Measurements from ENCODE around the gene MRPL37. TPM values are rescaled to one million over a fixed set of nuclear protein-coding genes. Genes with fewer than 3 reads are reported as not detected.

Gene MRPL37
- total RNA-seq, 2 donors from 2014 or later: 109 to 158 TPM

DNA sequence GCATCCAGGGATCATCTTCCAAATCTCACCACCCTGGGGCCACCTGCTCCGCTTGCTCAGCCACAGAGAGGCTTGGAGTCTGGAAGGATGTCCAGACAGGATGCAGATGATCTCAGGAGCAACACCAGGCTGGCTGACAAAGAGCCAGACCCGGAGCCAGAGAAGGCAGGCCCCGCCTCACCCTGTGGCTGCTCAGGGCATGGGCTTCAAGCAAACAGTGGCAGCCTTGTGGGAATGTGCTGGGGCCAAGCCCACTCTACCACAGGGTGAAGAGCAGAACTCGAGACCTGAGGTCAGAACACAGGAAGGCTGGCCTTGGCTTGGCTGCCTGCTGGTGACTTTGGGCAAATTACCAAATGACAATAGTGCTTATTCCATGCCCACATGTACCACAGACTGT is 45.5 kb downstream of the MRPL37 start:
- peaks cover 0 to 7% of the 10 kb centered on the region in 2 donors for H3K4me1 Mint-ChIP-seq (ENCODE audit: low read depth in 2 of 2)
- DNase-seq (ENCODE audit: low spot score) (no peak), ATAC-seq (no peak)
- no peaks in the 10 kb centered on the region for H3K9me3 Mint-ChIP-seq
- H3K4me3 Mint-ChIP-seq: no peak overlapping the region
- no peaks in the 10 kb centered on the region for H3K27me3 Mint-ChIP-seq
- H3K27ac Mint-ChIP-seq: peak overlapping the region in 1 of 2 donors; percentile 25
- no peaks in the 10 kb centered on the region for H3K36me3 Mint-ChIP-seq

DNA sequence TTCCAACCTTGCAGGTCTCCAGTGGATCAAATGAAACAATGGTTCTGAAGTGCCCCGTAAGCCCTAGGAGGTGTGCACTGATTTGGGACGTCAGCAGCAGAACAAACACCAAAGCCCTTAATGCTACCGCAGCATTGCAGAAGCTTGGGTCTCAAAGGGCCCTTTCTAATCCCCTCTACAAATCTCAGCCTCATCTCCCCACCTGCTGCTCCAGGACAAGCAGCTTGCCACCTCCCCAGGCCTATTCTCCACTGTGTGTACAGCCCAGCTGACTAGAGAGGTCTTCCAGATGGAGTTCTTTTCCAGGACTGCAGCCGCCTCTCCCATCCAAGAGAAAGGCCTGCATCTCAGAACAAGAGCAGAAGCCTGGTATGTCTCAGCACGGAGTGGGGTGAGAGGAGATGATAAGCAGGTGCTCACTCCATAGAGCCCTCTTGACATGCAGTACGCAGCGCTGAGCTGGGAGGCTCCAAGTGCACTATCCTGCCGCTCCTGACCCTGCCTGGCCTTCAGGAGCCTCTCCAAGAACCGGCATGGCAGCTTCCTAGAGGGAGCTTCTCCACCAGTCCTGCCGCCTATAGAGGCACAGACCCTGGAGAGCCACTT is 46.3 kb downstream of the MRPL37 start:
- DNase-seq (ENCODE audit: low spot score) (no peak), ATAC-seq (no peak)
- no peak overlapping the region for H3K27ac Mint-ChIP-seq
- H3K36me3 Mint-ChIP-seq: no peaks in the 10 kb centered on the region
- no peaks in the 10 kb centered on the region for H3K9me3 Mint-ChIP-seq
- peaks cover 0 to 7% of the 10 kb centered on the region in 2 donors for H3K4me1 Mint-ChIP-seq (ENCODE audit: low read depth in 2 of 2)
- no peak overlapping the region for H3K4me3 Mint-ChIP-seq
- no peaks in the 10 kb centered on the region for H3K27me3 Mint-ChIP-seq

DNA sequence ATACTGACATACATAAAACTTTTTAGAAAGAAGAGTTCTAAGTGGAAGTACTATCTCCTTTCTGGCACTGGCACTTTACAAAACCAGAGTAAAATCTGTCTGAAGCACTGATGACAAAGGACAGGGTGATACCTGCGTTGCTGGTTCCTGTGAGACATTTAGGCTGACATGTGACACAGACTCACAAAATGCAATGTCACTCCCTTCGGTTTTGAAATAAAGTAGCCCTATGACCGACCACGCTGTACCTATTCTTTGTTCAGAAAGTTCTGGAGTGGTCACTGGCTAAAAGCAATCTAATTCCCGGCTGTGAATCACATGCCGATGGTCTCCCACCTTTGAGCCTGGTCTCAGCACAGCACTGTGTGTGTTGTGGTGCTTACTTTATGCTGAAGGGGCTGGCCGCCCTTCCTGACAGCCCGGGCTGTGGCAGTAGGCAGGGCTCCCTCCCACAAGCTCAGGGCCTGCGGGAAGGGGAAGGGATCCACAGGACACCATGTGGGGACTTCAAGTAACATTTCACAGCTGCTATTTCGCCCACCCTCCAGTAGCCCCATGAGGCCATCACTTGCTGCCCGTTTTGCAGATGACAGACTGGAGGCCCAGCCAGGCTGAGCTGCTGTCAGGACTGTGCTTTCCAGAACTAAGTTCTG is 48.0 kb downstream of the MRPL37 start:
- DNase-seq (ENCODE audit: low spot score) (no peak), ATAC-seq (no peak)
- Mint-ChIP-seq H3K4me1 (ENCODE audit: low read depth in 2 of 2) (peaks cover 4 to 17% of the 10 kb centered on the region in 2 donors), H3K27me3 (no peaks in the 10 kb centered on the region), H3K4me3 (no peak overlapping the region), H3K9me3 (no peaks in the 10 kb centered on the region), H3K36me3 (no peaks in the 10 kb centered on the region), H3K27ac (no peak overlapping the region)

DNA sequence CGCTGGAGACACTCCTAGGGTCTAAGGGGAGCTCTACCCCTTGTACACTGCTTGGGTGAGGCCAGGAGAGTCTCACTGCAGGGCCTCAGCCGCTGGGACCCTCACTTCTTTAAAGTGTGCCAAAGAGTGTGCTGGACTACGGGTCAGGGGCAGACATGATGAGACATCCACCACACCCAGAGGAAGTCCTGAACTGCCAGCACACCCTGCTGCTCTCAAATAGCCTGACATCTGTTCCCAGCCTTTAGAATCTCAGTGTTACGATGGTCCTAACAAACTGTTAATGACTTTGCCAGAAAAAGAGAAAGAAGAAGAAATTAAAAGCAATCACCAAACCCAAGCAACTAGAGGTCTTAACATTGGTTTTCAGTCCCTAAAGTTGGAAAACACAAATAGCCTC is 49.0 kb downstream of the MRPL37 start:
- Mint-ChIP-seq H3K4me1 (ENCODE audit: low read depth in 2 of 2) (peaks cover 4 to 22% of the 10 kb centered on the region in 2 donors), H3K9me3 (no peaks in the 10 kb centered on the region), H3K4me3 (no peak overlapping the region), H3K36me3 (no peaks in the 10 kb centered on the region), H3K27me3 (no peaks in the 10 kb centered on the region), H3K27ac (peak overlapping the region; percentile 2 to 40)
- no peak for DNase-seq (ENCODE audit: low spot score)
- ATAC-seq: no peak

DNA sequence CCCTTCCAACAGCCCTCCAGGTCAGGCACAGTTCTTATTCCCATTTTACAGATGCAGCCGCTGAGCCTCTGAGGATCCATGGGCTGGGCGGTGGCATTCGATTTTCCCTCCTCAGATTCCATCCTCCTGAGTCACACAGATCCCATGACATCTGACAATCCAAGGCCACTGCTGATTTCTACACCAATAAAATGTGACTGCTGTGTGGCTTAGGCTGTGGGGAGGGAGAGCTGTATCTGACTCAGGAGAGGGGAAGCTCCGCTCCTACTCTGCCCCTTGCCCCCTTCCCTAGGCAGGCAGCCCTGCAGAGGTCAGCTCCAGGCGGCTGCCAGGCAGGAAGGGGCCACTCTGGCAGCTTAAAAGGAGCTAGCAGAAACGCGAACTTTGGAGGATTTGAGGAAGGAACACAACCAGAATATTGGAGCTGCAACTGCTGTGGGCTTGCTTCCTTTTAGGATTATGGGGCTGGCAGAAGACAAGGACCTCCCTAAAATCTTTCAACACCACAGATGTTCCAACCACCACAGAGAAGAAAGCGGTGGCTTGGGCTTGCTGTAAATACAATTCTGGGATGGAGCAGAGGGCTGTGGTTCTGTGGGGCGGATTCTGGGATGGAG is 50.0 kb downstream of the MRPL37 start:
- Mint-ChIP-seq H3K27ac (no peak overlapping the region), H3K4me1 (ENCODE audit: low read depth in 2 of 2) (peaks cover 4 to 23% of the 10 kb centered on the region in 2 donors), H3K4me3 (no peak overlapping the region), H3K9me3 (no peaks in the 10 kb centered on the region), H3K36me3 (no peaks in the 10 kb centered on the region), H3K27me3 (no peaks in the 10 kb centered on the region)
- DNase-seq (ENCODE audit: low spot score): no peak
- ATAC-seq: no peak

DNA sequence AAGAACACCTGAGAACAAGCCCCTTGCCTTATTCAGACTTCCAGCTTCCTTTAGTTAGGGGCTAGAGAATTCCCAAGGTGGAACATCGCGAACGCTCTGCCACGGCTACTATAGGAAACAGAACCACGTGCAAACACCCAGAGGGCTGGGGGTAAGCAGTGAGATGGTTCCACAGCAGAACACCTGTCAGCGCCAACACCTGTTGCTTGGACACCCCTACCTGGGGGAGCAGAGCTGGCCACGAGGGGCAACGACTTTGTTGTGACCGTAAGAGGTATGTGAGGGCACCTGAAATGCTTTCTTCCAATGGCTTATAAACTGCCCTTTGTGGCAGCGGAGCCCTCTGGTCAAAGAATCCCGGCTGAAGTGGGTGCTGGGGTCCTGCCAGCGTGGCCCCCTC is 50.7 kb downstream of the MRPL37 start:
- no peaks in the 10 kb centered on the region for H3K27me3 Mint-ChIP-seq
- H3K27ac Mint-ChIP-seq: no peak overlapping the region
- no peaks in the 10 kb centered on the region for H3K36me3 Mint-ChIP-seq
- ATAC-seq: no peak
- DNase-seq (ENCODE audit: low spot score): no peak
- no peak overlapping the region for H3K4me3 Mint-ChIP-seq
- peaks cover 4 to 22% of the 10 kb centered on the region in 2 donors for H3K4me1 Mint-ChIP-seq (ENCODE audit: low read depth in 2 of 2)
- no peaks in the 10 kb centered on the region for H3K9me3 Mint-ChIP-seq

DNA sequence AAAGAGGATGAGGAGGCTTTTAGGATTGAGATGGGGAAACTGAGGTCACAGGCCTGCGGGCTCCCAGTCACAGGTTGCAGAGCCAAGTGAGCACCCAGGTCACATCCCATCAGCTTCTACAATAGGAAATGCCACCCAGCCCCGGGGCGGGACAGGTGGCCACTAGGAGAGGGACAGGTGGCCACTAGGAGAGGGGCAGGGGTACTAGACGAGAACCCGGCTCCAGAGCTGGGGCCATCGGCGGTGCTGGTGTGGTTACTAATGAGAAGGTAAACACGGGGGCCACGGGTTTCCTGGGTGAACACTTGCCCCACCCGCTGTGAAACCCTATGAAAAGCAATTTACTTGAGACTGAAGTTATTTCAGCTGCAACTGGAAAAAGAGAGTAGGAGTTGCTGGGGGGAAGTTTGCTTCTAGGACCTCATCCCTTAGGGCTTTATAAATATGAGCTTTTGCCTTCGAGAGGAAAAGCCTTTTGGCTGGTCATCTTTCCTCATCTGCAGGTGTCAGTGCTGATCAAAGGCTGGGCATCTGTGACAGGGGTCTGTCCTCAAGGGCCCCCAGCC is 52.5 kb downstream of the MRPL37 start:
- H3K4me1 Mint-ChIP-seq (ENCODE audit: low read depth in 2 of 2): peaks cover 4 to 29% of the 10 kb centered on the region in 2 donors
- peak overlapping the region; percentile 3 to 65 for H3K27ac Mint-ChIP-seq
- no peak for DNase-seq (ENCODE audit: low spot score)
- no peak for ATAC-seq
- no peaks in the 10 kb centered on the region for H3K9me3 Mint-ChIP-seq
- H3K36me3 Mint-ChIP-seq: no peaks in the 10 kb centered on the region
- no peaks in the 10 kb centered on the region for H3K27me3 Mint-ChIP-seq
- no peak overlapping the region for H3K4me3 Mint-ChIP-seq

DNA sequence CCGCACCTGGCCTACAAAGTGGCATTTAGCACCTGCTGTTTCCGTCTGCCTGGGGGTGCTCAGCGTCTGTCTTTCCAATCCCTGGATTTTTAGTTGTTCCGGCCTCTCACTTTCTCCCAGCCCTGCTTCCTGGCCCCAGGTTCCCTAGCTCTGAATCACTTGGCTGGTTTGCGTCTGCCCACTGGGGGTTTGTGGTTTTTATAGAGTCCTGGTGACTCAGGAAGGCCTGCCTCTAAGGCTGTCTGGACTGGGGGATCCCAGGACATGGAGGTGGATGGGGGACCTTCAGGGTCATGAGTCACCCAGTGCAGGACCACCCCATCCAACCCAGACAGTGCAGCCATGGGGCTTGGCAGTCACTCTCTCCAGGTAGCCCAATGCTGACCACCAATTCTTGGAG is 53.5 kb downstream of the MRPL37 start:
- peak in 1 of 2 donors; percentile 46 for ATAC-seq

DNA sequence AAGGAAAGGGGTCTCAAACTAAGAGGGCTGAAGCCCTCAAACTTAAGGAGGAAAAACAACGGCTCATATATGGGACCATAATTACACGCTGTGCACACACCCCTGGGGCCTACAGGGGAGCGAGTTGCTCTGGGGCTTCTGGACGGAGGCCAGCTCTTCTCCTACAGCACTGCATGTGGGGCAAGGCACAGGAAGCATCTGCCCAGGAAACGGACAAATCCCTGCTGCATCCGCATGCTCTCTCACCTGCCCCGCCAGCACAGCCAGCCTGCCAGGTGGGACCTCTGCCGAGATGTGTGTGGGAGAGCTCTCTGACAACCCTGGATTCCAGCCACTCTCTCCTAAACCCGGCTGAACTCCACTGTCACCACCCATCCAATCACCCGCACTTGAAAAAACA is 54.1 kb downstream of the MRPL37 start:
- H3K9me3 Mint-ChIP-seq: no peaks in the 10 kb centered on the region
- H3K27me3 Mint-ChIP-seq: no peaks in the 10 kb centered on the region
- no peak overlapping the region for H3K27ac Mint-ChIP-seq
- H3K36me3 Mint-ChIP-seq: no peaks in the 10 kb centered on the region
- H3K4me1 Mint-ChIP-seq (ENCODE audit: low read depth in 2 of 2): peaks cover 9 to 38% of the 10 kb centered on the region in 2 donors
- no peak overlapping the region for H3K4me3 Mint-ChIP-seq
- no peak for DNase-seq (ENCODE audit: low spot score)
- no peak for ATAC-seq

More for the DNA sequence above, 53.5 kb downstream of the MRPL37 start:
- no peak overlapping the region for H3K4me3 Mint-ChIP-seq
- peak overlapping the region in 1 of 2 donors; percentile 79 for H3K27ac Mint-ChIP-seq
- H3K27me3 Mint-ChIP-seq: no peaks in the 10 kb centered on the region
- DNase-seq (ENCODE audit: low spot score): no peak
- H3K9me3 Mint-ChIP-seq: no peaks in the 10 kb centered on the region
- H3K36me3 Mint-ChIP-seq: no peaks in the 10 kb centered on the region
- peaks cover 8 to 37% of the 10 kb centered on the region in 2 donors for H3K4me1 Mint-ChIP-seq (ENCODE audit: low read depth in 2 of 2)

DNA sequence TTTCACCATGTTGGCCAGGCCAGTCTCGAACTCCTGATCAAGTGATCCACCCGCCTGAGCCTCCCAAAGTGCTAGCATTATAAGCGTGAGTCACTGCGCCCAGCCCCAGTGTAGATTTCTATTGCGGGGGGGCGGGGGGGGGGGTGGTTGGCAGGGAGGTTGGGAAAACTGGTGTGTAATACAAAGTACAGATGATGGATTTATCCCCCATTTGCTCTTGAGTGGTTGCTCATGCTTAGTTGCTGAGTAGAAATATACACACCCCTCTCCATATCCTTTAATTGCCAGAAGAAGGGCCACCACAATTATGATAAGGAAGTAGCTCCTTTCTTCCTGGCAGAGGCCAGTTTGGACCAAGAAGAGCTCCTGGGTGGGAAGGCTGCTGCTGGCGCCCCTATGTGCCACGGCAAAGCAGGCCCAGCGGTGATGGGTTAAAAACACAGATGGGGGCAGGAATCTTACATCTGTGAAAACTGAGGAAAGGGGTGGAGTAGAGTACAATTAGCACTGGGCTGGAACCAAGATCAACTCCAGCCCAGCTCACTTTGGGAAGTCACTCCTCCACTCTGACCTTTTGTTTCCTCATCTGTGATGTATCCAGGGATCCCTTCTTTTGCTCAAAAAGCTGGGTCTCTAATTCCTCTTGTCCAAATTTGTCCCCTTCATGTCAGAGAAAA is 55.2 kb downstream of the MRPL37 start:
- Mint-ChIP-seq H3K9me3 (no peaks in the 10 kb centered on the region), H3K4me1 (ENCODE audit: low read depth in 2 of 2) (peaks cover 9 to 47% of the 10 kb centered on the region in 2 donors), H3K4me3 (no peak overlapping the region), H3K27ac (no peak overlapping the region), H3K27me3 (no peaks in the 10 kb centered on the region), H3K36me3 (no peaks in the 10 kb centered on the region)
- DNase-seq (ENCODE audit: low spot score) (no peak), ATAC-seq (no peak)

DNA sequence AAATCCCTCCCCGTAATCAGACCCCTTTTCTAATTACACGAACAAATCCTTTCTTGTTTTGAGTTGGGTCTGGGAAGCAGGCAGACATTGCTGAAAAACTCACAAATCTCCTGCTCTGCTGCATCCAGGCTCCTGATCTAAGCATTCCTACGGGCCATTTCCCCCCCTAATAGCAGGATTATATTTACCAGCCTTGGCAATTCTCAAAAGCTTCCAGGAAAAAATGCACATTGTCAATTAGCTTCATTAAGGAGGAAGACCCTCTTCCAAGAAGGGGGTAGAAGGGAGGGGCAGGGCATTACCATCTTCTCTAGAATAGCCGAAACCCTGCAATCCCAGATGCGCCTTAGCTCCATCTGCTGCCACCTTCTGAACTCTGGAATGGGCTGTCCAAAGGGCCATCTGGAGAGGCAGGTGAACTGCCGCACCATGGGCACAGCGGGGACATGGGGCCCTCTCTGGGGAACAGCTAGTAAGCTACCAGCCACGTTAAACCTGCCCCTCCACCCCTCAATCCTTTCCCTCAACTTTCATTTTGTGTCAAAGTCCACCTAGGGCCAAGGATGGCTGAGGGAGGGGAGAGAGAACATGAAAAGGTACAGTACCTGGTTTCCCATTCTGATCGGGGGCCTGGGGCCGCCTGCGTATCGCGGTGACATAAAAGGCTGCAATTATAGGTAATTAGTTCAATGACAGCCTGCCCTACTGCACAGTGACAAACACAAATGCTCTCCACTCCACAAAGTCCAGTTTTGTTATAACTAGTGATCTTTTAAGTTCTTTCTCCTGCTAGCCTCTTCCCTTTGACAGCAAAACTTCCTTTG is 56.8 kb downstream of the MRPL37 start:
- ATAC-seq (no peak), DNase-seq (ENCODE audit: low spot score) (no peak)
- Mint-ChIP-seq H3K36me3 (no peaks in the 10 kb centered on the region), H3K27ac (peak overlapping the region in 1 of 2 donors; percentile 11), H3K4me3 (no peak overlapping the region), H3K4me1 (ENCODE audit: low read depth in 2 of 2) (peaks cover 9 to 53% of the 10 kb centered on the region in 2 donors), H3K27me3 (no peaks in the 10 kb centered on the region), H3K9me3 (no peaks in the 10 kb centered on the region)

DNA sequence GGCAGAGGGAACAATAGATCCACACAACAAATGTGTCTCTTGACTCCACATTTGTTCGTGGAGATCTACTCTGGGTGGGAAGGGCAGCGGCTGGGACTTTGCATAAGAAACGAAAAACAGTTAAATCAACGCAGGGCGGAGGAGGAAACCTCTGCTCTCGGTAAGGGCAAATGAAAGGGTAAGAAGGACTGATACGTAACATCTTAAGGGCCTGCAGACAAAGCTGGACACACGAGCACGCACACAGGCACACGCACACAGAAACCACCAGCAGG is 57.3 kb downstream of the MRPL37 start:
- no peaks in the 10 kb centered on the region for H3K9me3 Mint-ChIP-seq
- no peak overlapping the region for H3K27ac Mint-ChIP-seq
- peaks cover 9 to 55% of the 10 kb centered on the region in 2 donors for H3K4me1 Mint-ChIP-seq (ENCODE audit: low read depth in 2 of 2)
- H3K36me3 Mint-ChIP-seq: no peaks in the 10 kb centered on the region
- no peak overlapping the region for H3K4me3 Mint-ChIP-seq
- ATAC-seq: no peak
- no peak for DNase-seq (ENCODE audit: low spot score)
- H3K27me3 Mint-ChIP-seq: no peaks in the 10 kb centered on the region

DNA sequence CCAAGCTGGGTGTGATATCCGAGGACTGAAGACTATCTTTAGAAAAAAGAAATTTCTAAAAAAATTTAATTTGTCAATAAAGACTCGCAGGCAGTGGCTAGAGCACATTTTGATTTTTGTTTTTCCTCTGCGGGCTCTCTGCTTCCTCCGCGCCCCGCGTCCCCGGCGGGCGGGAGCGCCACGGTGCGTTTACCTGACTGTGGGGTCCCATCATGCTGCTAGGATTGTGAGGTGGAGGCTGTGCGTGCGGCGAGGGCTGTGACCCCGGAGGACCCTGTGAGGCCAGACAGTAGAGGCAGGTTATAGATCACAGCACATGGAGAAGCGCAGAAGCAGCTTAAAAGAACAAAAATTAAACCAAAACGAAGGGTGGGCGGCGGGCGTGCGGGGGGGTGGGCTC is 57.9 kb downstream of the MRPL37 start:
- Mint-ChIP-seq H3K9me3 (no peaks in the 10 kb centered on the region), H3K4me1 (ENCODE audit: low read depth in 2 of 2) (peaks cover 5 to 51% of the 10 kb centered on the region in 2 donors), H3K27me3 (no peaks in the 10 kb centered on the region), H3K4me3 (no peak overlapping the region), H3K36me3 (no peaks in the 10 kb centered on the region), H3K27ac (peak overlapping the region in 1 of 2 donors; percentile 61)
- ATAC-seq (no peak), DNase-seq (ENCODE audit: low spot score) (no peak)

Data from natural killer cell treated with Interleukin-12 subunit alpha and Interleukin-12 subunit beta and Interleukin-15 and Interleukin-18, amount 100 ng/mL, for 72 hours (primary cell).